HK-2 (cell line): ENCODE data around the gene TMEM154.

ENCODE experiments used
- DNase-seq: peaks from one replicate; pipeline ENCODE4 v3.0.0-alpha.2; 2018; ENCODE audit not compliant: unreplicated experiment

TMEM154 gene

GRCh38 chr4:152679414-152680281 is at the start of gene TMEM154:
TMEM154 (minus strand) TSS chr4:152679997; CDS start chr4:152679933, 64 bp downstream.
- DNase-seq, result peak; percentile 54

- DNase-seq, result no peak
Observed at GRCh38 chr4:152729466-152729865, 49.7 kb upstream of the TMEM154 start.

- no peak for DNase-seq
Observed at GRCh38 chr4:152728343-152728742, 48.5 kb upstream of the TMEM154 start.

GRCh38 chr4:152727784-152728183 is 48.0 kb upstream of the TMEM154 start:
- no peak for DNase-seq

- DNase-seq, result no peak
Observed at GRCh38 chr4:152724494-152724893, 44.7 kb upstream of the TMEM154 start.

- DNase-seq, result no peak
Observed at GRCh38 chr4:152723236-152723635, 43.4 kb upstream of the TMEM154 start.

- DNase-seq, result no peak
Observed at GRCh38 chr4:152719801-152720556, 40.2 kb upstream of the TMEM154 start.

GRCh38 chr4:152719291-152719690 is 39.5 kb upstream of the TMEM154 start:
- no peak for DNase-seq

- no peak for DNase-seq
Observed at GRCh38 chr4:152715076-152715475, 35.3 kb upstream of the TMEM154 start.

GRCh38 chr4:152713951-152714705 is 34.3 kb upstream of the TMEM154 start:
- no peak for DNase-seq

GRCh38 chr4:152709675-152710438 is 30.1 kb upstream of the TMEM154 start:
- DNase-seq, result no peak

GRCh38 chr4:152708796-152709195 is 29.0 kb upstream of the TMEM154 start:
- DNase-seq, result no peak

- no peak for DNase-seq
Observed at GRCh38 chr4:152708361-152708760, 28.6 kb upstream of the TMEM154 start.

- DNase-seq, result no peak
Observed at GRCh38 chr4:152707632-152708031, 27.8 kb upstream of the TMEM154 start.

GRCh38 chr4:152705903-152706302 is 26.1 kb upstream of the TMEM154 start:
- DNase-seq, result no peak

- no peak for DNase-seq
Observed at GRCh38 chr4:152704788-152705187, 25.0 kb upstream of the TMEM154 start.

GRCh38 chr4:152700151-152700550 is 20.4 kb upstream of the TMEM154 start:
- DNase-seq, result no peak

GRCh38 chr4:152699313-152699712 is 19.5 kb upstream of the TMEM154 start:
- no peak for DNase-seq

GRCh38 chr4:152698089-152698499 is 18.3 kb upstream of the TMEM154 start:
- DNase-seq, result no peak

GRCh38 chr4:152697284-152698088 is 17.7 kb upstream of the TMEM154 start:
- no peak for DNase-seq
